Esophagus squamous epithelium (tissue), 5 donors: ENCODE measurements around the gene EMILIN2. TPM values are rescaled to one million over a fixed set of nuclear protein-coding genes. Genes with fewer than 3 reads are reported as not detected.

Experiments used
- DNase-seq: peaks from one replicate; lab custom pipeline; 2025; lab: John Stamatoyannopoulos, UW
- H3K27ac ChIP-seq, 4 donors: fragments of 200-600 bp; sonication (generic); one replicate each; pipeline ENCODE4 v1.5.1; 2016 to 2019; ENCODE audit warnings: mild to moderate bottlenecking in 1 of 4
- H3K27me3 ChIP-seq, 4 donors: fragments of 200-600 bp; sonication (generic); 1 replicate in 3 of 4; 2 replicates in 1 of 4; pipeline versions ENCODE4 v1.5.1 to v1.6.0; 2017 to 2021; ENCODE audit warnings: antibody characterized with exemption in 1 of 4
- H3K36me3 ChIP-seq, 3 donors: fragments of 200-600 bp; sonication (generic); one replicate each; pipeline ENCODE4 v1.5.1; 2016 to 2019
- H3K4me1 ChIP-seq, 3 donors: fragments of 200-600 bp; sonication (generic); one replicate each; pipeline ENCODE4 v1.5.1; 2017 to 2019
- H3K4me3 ChIP-seq, 4 donors: fragments of 200-600 bp; sonication (generic); 1 replicate in 3 of 4; 2 replicates in 1 of 4; pipeline ENCODE4 v1.5.1; 2016 to 2019; ENCODE audit warnings: mild to moderate bottlenecking in 2 of 4, moderate library complexity in 1 of 4
- H3K9me3 ChIP-seq, 3 donors: fragments of 200-600 bp; sonication (generic); one replicate each; pipeline ENCODE4 v1.5.1; 2016 to 2019
- POLR2A ChIP-seq, 4 donors: fragments of 450-650 bp; IDR thresholded peaks; one replicate each; pipeline ENCODE4 v1.6.1; 2017; ENCODE audit warnings: antibody characterized with exemption in 4 of 4, mild to moderate bottlenecking in 4 of 4, moderate library complexity in 3 of 4
- WGBS, 2 donors: methylation state at CpG; one replicate each; pipeline ENCODE4 v1.1.5; 2018; 5-methylcytosine and 5-hydroxymethylcytosine counted together
- intact Hi-C: fragments of 100-400 bp; cut with DNase I; formaldehyde crosslinking; loops from one replicate; pipeline ENCODE4 v1.15.0; 2022
- total RNA-seq, 4 donors: library from RNA; depleted of rRNA; stranded (reverse); fragments of >200 nt; gene quantifications; one replicate each; pipeline ENCODE4 v1.1.0, GENCODE V29; 2016
- TF ChIP-seq, protein P1 (sequence below), 6 experiments: fragments of 450-650 bp in 4 of 6; fragments of 200-600 bp in 2 of 6; sonication (generic) in 2 of 6; IDR thresholded peaks; one replicate each; pipeline ENCODE4 v1.5.1; 2016 to 2019; ENCODE audit warnings: antibody characterized with exemption in 6 of 6, mild to moderate bottlenecking in 4 of 6, moderate library complexity in 4 of 6
- donor health status: DM: yes; HTN: yes; CAD: no.

The EMILIN2 gene
- total RNA-seq, 4 donors from 2014 or later = 3.2 to 11.1 (median 5.5) TPM

DNA sequence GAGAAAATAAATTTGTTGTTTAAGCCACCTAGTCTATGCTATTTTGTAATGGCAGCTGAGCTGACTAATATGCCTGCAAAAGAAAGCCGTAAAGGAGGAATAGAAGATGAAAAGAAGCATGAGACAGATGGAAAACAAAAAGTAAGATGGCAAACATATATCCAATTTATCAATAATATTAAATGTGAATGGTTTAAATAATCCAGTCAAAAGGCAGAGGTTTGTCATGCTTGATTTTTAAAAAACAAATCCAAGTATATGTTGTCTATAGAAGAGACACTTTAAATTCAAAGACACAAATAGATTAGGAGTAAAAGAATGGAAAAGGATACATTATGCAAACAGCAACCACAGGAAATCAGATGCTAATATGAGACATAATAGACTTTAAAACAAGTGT is 35.4 kb upstream of the EMILIN2 start:
- WGBS, 2 donors = 90 to 95% methylated on average over 1 of the region's 1 CpG
- no peak for DNase-seq
- H3K9me3 ChIP-seq = peaks cover 0 to 11% (median 3%) of the 10 kb centered on the region in 3 donors
- intact Hi-C loops = no loop called here
- H3K36me3 ChIP-seq = no peaks in the 10 kb centered on the region
- H3K4me3 ChIP-seq = no peak overlapping the region
- no peaks in the 10 kb centered on the region for H3K27me3 ChIP-seq
- no peaks in the 10 kb centered on the region for H3K4me1 ChIP-seq
- TF ChIP-seq, protein P1, sequence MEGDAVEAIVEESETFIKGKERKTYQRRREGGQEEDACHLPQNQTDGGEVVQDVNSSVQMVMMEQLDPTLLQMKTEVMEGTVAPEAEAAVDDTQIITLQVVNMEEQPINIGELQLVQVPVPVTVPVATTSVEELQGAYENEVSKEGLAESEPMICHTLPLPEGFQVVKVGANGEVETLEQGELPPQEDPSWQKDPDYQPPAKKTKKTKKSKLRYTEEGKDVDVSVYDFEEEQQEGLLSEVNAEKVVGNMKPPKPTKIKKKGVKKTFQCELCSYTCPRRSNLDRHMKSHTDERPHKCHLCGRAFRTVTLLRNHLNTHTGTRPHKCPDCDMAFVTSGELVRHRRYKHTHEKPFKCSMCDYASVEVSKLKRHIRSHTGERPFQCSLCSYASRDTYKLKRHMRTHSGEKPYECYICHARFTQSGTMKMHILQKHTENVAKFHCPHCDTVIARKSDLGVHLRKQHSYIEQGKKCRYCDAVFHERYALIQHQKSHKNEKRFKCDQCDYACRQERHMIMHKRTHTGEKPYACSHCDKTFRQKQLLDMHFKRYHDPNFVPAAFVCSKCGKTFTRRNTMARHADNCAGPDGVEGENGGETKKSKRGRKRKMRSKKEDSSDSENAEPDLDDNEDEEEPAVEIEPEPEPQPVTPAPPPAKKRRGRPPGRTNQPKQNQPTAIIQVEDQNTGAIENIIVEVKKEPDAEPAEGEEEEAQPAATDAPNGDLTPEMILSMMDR (IDR thresholded peaks at IDR 0.05) = no peak
- no peak for TF ChIP-seq POLR2A (IDR thresholded peaks at IDR 0.05)
- no peak overlapping the region for H3K27ac ChIP-seq

DNA sequence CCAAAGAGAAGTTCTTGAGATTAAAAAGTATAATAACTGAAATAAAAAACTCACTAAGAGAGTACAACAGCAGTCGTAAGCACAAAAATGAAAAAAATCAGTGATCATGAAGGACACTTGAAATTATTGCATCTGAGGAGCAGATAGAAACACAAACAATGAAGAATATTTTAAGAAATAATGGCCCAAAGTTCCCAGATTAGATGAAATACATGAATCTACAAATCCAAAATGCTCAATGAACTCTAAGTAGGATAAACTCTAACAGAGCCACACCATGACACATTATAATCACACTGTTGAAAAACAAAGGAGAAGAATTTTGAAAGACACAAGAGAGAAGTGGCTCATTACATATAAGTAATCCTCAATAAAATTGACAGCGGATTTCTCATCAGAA is 31.9 kb upstream of the EMILIN2 start:
- no peaks in the 10 kb centered on the region for H3K4me1 ChIP-seq
- TF ChIP-seq, protein P1 (IDR thresholded peaks at IDR 0.05) = no peak
- TF ChIP-seq POLR2A (IDR thresholded peaks at IDR 0.05) = no peak
- no peaks in the 10 kb centered on the region for H3K27me3 ChIP-seq
- intact Hi-C loops = no loop called here
- no peaks in the 10 kb centered on the region for H3K36me3 ChIP-seq
- H3K4me3 ChIP-seq = no peak overlapping the region
- no peak for DNase-seq
- 88 to 91% methylated on average over 2 of the region's 2 CpGs for WGBS, 2 donors
- peaks cover 0 to 6% (median 3%) of the 10 kb centered on the region in 3 donors for H3K9me3 ChIP-seq
- no peak overlapping the region for H3K27ac ChIP-seq

DNA sequence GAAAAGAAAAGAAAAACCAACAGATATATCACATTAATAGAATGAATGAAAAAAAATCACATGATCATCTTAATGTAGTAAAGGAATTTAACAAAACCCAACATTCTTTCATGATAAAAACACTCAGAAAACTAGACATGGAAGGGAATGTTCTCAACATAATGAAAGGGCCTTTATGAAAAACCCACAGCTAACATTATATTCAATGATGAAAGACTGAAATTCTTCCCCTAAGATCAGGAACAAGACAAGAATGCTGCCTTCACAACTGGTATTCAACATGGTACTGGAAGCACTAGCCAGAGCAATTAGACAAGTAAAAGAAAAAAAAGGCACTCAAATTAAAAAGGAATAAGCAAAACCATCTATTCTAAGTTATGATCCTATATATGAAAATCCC is 28.5 kb upstream of the EMILIN2 start:
- H3K9me3 ChIP-seq = peaks cover 0 to 6% (median 0%) of the 10 kb centered on the region in 3 donors
- no peak overlapping the region for H3K4me3 ChIP-seq
- H3K27ac ChIP-seq = no peak overlapping the region
- DNase-seq = no peak
- H3K27me3 ChIP-seq = no peaks in the 10 kb centered on the region
- no peak for TF ChIP-seq POLR2A (IDR thresholded peaks at IDR 0.05)
- TF ChIP-seq, protein P1 (IDR thresholded peaks at IDR 0.05) = no peak
- H3K4me1 ChIP-seq = no peaks in the 10 kb centered on the region
- no peaks in the 10 kb centered on the region for H3K36me3 ChIP-seq
- intact Hi-C loops = no loop called here

DNA sequence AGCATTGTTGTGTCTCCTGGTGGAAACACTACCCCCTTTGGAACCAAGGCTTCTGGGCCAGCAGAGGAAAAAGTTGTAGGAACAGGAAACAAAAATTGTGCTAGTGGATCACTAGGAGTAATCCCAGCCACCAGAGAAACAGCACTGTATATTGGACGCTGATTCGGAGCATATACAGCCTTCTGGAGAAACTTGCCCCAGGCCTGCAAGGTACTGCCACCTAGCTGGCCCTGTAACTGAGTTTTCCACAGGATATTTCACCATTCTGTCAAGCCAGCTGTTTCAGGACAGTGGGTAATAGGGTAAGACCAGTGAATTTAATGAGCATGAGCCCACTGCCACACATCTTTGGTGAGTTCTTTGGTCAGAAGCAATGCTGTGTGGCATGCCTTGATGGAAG is 25.1 kb upstream of the EMILIN2 start:
- Histone ChIP-seq H3K27me3 (no peaks in the 10 kb centered on the region), H3K9me3 (no peaks in the 10 kb centered on the region), H3K36me3 (no peaks in the 10 kb centered on the region), H3K4me3 (no peak overlapping the region), H3K4me1 (no peaks in the 10 kb centered on the region), H3K27ac (no peak overlapping the region)
- DNase-seq = no peak
- intact Hi-C loops = no loop called here
- no peak for TF ChIP-seq POLR2A (IDR thresholded peaks at IDR 0.05)
- TF ChIP-seq, protein P1 (IDR thresholded peaks at IDR 0.05) = no peak
- 79 to 100% methylated on average over 2 of the region's 2 CpGs for WGBS, 2 donors

DNA sequence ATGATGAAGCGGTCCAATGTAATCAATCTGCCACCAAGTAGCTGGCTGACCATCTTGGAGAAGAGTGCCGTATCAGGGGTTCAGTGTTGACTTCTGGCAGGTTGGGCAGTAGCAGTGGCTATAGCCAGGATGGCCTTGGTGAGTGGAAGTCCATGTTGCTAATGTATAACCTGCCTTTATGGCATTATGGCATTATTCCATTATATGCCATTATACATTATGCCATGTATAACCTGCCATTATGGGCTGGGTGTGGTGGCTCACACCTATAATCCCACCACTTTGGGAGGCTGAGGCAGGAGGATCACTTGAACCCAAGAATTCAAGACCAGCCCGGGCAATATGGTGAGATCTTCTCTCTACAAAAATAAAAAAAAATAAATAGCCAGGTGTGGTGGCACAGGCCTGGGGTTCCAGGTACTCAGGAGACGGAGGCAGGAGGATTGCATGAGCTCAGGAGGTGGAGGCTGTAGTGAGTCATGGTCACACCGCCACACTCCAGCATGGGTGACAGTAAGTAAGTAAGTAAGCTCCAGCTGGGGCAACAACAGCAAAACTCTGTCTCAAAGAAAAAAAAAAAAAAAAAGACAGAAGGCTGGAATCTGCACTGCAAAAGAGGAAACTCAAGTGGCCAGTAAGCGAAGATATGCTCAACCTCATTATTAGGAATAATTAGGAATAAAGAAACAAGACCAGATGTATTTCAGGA is 24.4 kb upstream of the EMILIN2 start:
- no peak for DNase-seq
- H3K9me3 ChIP-seq = no peaks in the 10 kb centered on the region
- no peak overlapping the region for H3K27ac ChIP-seq
- peaks cover 0 to 6% (median 0%) of the 10 kb centered on the region in 3 donors for H3K4me1 ChIP-seq
- no peak overlapping the region for H3K4me3 ChIP-seq
- no peaks in the 10 kb centered on the region for H3K36me3 ChIP-seq
- no peak for TF ChIP-seq POLR2A (IDR thresholded peaks at IDR 0.05)
- TF ChIP-seq, protein P1 (IDR thresholded peaks at IDR 0.05) = no peak
- intact Hi-C loops = no loop called here
- no peaks in the 10 kb centered on the region for H3K27me3 ChIP-seq
- WGBS, 2 donors = 76 to 89% methylated on average over 5 to 6 of the region's 6 CpGs
